ENCODE measurements around the gene INAFM2. TPM values are rescaled to one million over a fixed set of nuclear protein-coding genes. Genes with fewer than 3 reads are reported as not detected.

The INAFM2 gene
- total RNA-seq, 2 experiments from 2014 or later, result 15.4 to 19.3 TPM

GRCh38 chr15:40300367-40300766 is 23.1 kb upstream of the INAFM2 start:
- POLR2A ChIA-PET, result no interaction called here
- CTCF ChIA-PET, result no interaction called here

GRCh38 chr15:40300771-40301170 is 22.7 kb upstream of the INAFM2 start:
- CTCF ChIA-PET, result interaction anchor here (0.9 to 1.4 kb wide), 3 partner anchors 25 to 44 kb away, joined by 4 read pairs; no protein-coding TSS in a partner anchor
- POLR2A ChIA-PET, result no interaction called here

- ChIA-PET CTCF (interaction anchor here (0.9 to 1.4 kb wide), 4 partner anchors 22 to 43 kb away, joined by 3 to 4 read pairs (median 4); no protein-coding TSS in a partner anchor), POLR2A (no interaction called here)
Observed at GRCh38 chr15:40301467-40302179, 21.9 kb upstream of the INAFM2 start.

- CTCF ChIA-PET, result interaction anchor here (1.1 to 1.9 kb wide), 2 partner anchors 23 kb away, joined by 3 to 5 read pairs; no protein-coding TSS in a partner anchor
- POLR2A ChIA-PET, result no interaction called here
Observed at GRCh38 chr15:40302288-40302886, 21.1 kb upstream of the INAFM2 start.

GRCh38 chr15:40302981-40303380 is 20.5 kb upstream of the INAFM2 start:
- ChIA-PET POLR2A (no interaction called here), CTCF (interaction anchor here (1.0 to 1.9 kb wide), 2 partner anchors 20 to 24 kb away, joined by 3 to 5 read pairs; partner anchors contain the start of gene ANKRD63)

- CTCF ChIA-PET, result interaction anchor here (1.0 to 1.9 kb wide), 2 partner anchors 21 to 24 kb away, joined by 3 to 5 read pairs; partner anchors contain the start of gene ANKRD63
- POLR2A ChIA-PET, result no interaction called here
Observed at GRCh38 chr15:40303576-40303975, 19.9 kb upstream of the INAFM2 start.

GRCh38 chr15:40305281-40305680 is 18.2 kb upstream of the INAFM2 start:
- ChIA-PET CTCF (interaction anchor here (0.9 to 1.1 kb wide), 2 partner anchors 26 to 59 kb away, joined by 4 to 5 read pairs; no protein-coding TSS in a partner anchor), POLR2A (no interaction called here)

GRCh38 chr15:40306371-40306770 is 17.1 kb upstream of the INAFM2 start:
- ChIA-PET POLR2A (no interaction called here), CTCF (interaction anchor here (1.1 to 7.9 kb wide), 5 partner anchors 18 to 38 kb away, joined by 3 to 102 read pairs (median 14); partner anchors contain the start of gene ANKRD63)

GRCh38 chr15:40306908-40307307 is 16.6 kb upstream of the INAFM2 start:
- POLR2A ChIA-PET, result interaction anchor here (1.2 to 1.8 kb wide), 3 partner anchors 16 to 27 kb away, joined by 3 to 7 read pairs (median 4); partner anchors contain the start of gene INAFM2
- CTCF ChIA-PET, result interaction anchor here (0.8 to 7.9 kb wide), 12 partner anchors 12 to 134 kb away, joined by 3 to 102 read pairs (median 6); partner anchors contain the start of genes ANKRD63, BAHD1 and INAFM2

GRCh38 chr15:40307421-40308211 is 15.9 kb upstream of the INAFM2 start, which contains the start of gene PLCB2:
TSS of gene PLCB2 (minus strand) at chr15:40307935. CDS start at chr15:40307672, 263 bp downstream.
- CTCF ChIA-PET, result interaction anchor here (0.8 to 7.9 kb wide), 16 partner anchors 12 to 260 kb away, joined by 3 to 102 read pairs (median 4); partner anchors contain the start of genes ANKRD63, BAHD1, INAFM2 and IVD
- POLR2A ChIA-PET, result interaction anchor here (0.6 to 2.0 kb wide), 7 partner anchors 13 to 261 kb away, joined by 3 to 7 read pairs (median 4); partner anchors contain the start of genes ANKRD63 and INAFM2

GRCh38 chr15:40309344-40309862 is 14.1 kb upstream of the INAFM2 start:
- CTCF ChIA-PET, result interaction anchor here (0.8 to 7.9 kb wide), 12 partner anchors 8 to 231 kb away, joined by 3 to 102 read pairs (median 4); partner anchors contain the start of gene INAFM2
- POLR2A ChIA-PET, result interaction anchor here (1.6 to 2.0 kb wide), 2 partner anchors 26 to 30 kb away, joined by 6 to 7 read pairs; partner anchors contain the start of gene ANKRD63

- ChIA-PET CTCF (interaction anchor here (0.7 to 7.9 kb wide), 12 partner anchors 11 to 478 kb away, joined by 3 to 102 read pairs (median 5); partner anchors contain the start of genes ANKRD63 and INAFM2), POLR2A (interaction anchor here (1.6 to 2.0 kb wide), 2 partner anchors 27 to 31 kb away, joined by 6 to 7 read pairs; partner anchors contain the start of gene ANKRD63)
Observed at GRCh38 chr15:40310001-40310959, 13.2 kb upstream of the INAFM2 start.

GRCh38 chr15:40310993-40311392 is 12.5 kb upstream of the INAFM2 start:
- ChIA-PET POLR2A (no interaction called here), CTCF (interaction anchor here (0.7 to 7.9 kb wide), 9 partner anchors 10 to 478 kb away, joined by 3 to 102 read pairs (median 5); partner anchors contain the start of genes ANKRD63 and INAFM2)

- POLR2A ChIA-PET, result no interaction called here
Observed at GRCh38 chr15:40312370-40313158, 10.9 kb upstream of the INAFM2 start.

GRCh38 chr15:40313531-40314398 is 9.7 kb upstream of the INAFM2 start:
- POLR2A ChIA-PET, result no interaction called here
- CTCF ChIA-PET, result interaction anchor here (0.6 to 7.9 kb wide), 5 partner anchors 7 to 247 kb away, joined by 3 to 102 read pairs (median 10); partner anchors contain the start of gene INAFM2

More at GRCh38 chr15:40312370-40313158, 10.9 kb upstream of the INAFM2 start:
- CTCF ChIA-PET, result interaction anchor here (1.4 to 7.9 kb wide), 5 partner anchors 9 to 39 kb away, joined by 6 to 102 read pairs (median 59); partner anchors contain the start of gene INAFM2

All from activated CD8-positive, alpha-beta memory T cell treated with anti-CD3 and anti-CD28 coated beads for 36 hours (primary cell).